OCI-LY3 (cell line): Measurements from ENCODE around the gene DGKG.

Experiments used
- H2AFZ ChIP-seq: fragments of 200-600, 300-600 bp; shearing (Covaris generic); 2 replicates; pipeline ENCODE4 v1.6.0; 2014; ENCODE audit warnings: antibody characterized with exemption, low read depth, low read length
- H3K27ac ChIP-seq: fragments of 200-600, 300-600 bp; sonication (generic); 2 replicates; pipeline ENCODE4 v1.5.1; 2014; ENCODE audit warnings: mild to moderate bottlenecking, low read length, moderate library complexity, mixed read lengths
- H3K27me3 ChIP-seq: fragments of 200-600, 300-600 bp; sonication (generic); 2 replicates; pipeline ENCODE4 v1.6.1; 2014; ENCODE audit warnings: low read depth, low read length, mixed read lengths
- H3K36me3 ChIP-seq: fragments of 200-600, 300-600 bp; sonication (generic); replicated peaks from 2 replicates; pipeline ENCODE3; 2014; ENCODE audit warnings: low read depth, low read length, mixed read lengths
- H3K4me1 ChIP-seq: fragments of 300-600, 200-600 bp; sonication (generic); 2 replicates; pipeline ENCODE4 v1.6.1; 2014; ENCODE audit warnings: low read length, mixed read lengths
- H3K4me2 ChIP-seq: fragments of 200-600, 300-600 bp; sonication (generic); 2 replicates; pipeline ENCODE4 v1.6.1; 2014; ENCODE audit warnings: low read length, mixed read lengths
- H3K4me3 ChIP-seq: fragments of 300-600, 200-600 bp; sonication (generic); 2 replicates; pipeline ENCODE4 v1.5.1; 2014; ENCODE audit warnings: antibody characterized with exemption, mild to moderate bottlenecking, low read length, moderate library complexity
- H3K79me2 ChIP-seq: fragments of 300-600, 200-600 bp; shearing (Covaris generic); 2 replicates; pipeline ENCODE4 v1.6.1; 2014; ENCODE audit warnings: mild to moderate bottlenecking, low read length, mixed read lengths
- H3K9ac ChIP-seq: fragments of 300-600, 200-600 bp; shearing (Covaris generic); 2 replicates; pipeline ENCODE4 v1.6.0; 2014; ENCODE audit warnings: mild to moderate bottlenecking, low read length, moderate library complexity
- H3K9me3 ChIP-seq: fragments of 200-600, 300-600 bp; shearing (Covaris generic); 2 replicates; pipeline ENCODE4 v1.6.1; 2014; ENCODE audit warnings: low read length, mixed read lengths; ENCODE audit not compliant: insufficient read depth
- H4K20me1 ChIP-seq: fragments of 200-600, 300-600 bp; sonication (generic); 2 replicates; pipeline ENCODE4 v1.6.1; 2016; ENCODE audit warnings: low read length, mixed read lengths; ENCODE audit not compliant: insufficient read depth
- CTCF ChIP-seq: fragments of 200-600, 300-600 bp; sonication (generic); IDR thresholded peaks from 2 replicates; pipeline ENCODE4 v1.5.1; 2014; ENCODE audit warnings: antibody characterized with exemption, low read length, low read depth
- EZH2phosphoT487 ChIP-seq: fragments of 200-600 bp; shearing (Covaris generic); IDR thresholded peaks from 2 replicates; pipeline ENCODE4 v1.6.1; 2018; ENCODE audit warnings: antibody characterized with exemption, mixed run types, low read depth

DGKG gene

GRCh38 chr3:186217820-186218164 is 144.2 kb downstream of the DGKG start:
- H2AFZ ChIP-seq, result no peak overlapping the region
- no peak overlapping the region for H3K27ac ChIP-seq
- no peaks in the 10 kb centered on the region for H3K36me3 ChIP-seq
- no peaks in the 10 kb centered on the region for H4K20me1 ChIP-seq
- H3K4me1 ChIP-seq, result peaks cover 48% of the 10 kb centered on the region
- peaks cover 50% of the 10 kb centered on the region for H3K27me3 ChIP-seq
- TF ChIP-seq CTCF (no peak), EZH2phosphoT487 (peak; percentile 55; the same call in 1 of the 2 replicates)
- H3K4me2 ChIP-seq, result peak overlapping the region; percentile 80
- no peaks in the 10 kb centered on the region for H3K79me2 ChIP-seq
- H3K9ac ChIP-seq, result no peak overlapping the region
- H3K9me3 ChIP-seq, result no peaks in the 10 kb centered on the region
- H3K4me3 ChIP-seq, result peak overlapping the region; percentile 37

DNA sequence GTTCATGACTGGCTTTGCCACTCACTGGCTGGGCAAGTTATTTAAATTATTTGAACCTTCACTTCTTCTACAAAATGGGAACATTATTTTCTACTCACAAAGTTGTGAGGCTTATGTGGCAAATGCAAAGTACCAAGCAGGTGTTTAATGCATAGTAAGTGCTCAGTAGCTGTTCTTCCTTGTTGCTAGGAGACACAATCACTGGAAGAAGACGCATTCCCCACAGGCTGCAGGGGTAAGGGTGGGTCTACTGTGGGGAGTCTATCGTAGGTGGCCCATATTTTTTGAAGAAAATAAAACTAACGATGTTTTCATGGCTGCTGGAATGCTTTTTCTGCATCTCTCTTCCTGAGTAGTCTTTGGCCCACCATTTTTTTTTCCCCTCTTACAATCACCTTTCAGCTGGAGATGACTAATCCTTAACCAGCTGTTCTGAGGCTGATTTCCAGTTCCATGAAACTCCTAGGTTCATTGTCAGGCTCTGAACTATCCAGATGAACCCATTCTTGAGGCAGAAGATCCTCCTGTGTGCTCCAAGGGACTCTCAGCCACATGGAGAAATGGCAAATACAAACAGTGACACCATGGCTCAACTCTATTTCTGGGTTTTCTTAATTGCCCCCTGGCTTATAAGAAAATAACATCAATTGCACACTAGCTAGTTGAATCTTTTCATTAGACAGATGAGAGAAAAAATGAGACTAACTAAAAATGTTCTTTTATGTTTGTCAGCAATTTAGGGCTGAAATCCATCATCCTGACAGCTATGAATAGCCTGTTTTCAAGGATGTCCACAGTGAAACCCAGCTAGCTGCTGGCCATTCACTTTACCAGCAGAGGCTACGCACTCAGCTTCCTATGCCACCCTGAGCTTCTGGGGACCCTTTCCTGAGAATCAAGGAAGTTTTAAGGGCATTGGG is 144.9 kb downstream of the DGKG start:
- Histone ChIP-seq H3K4me3 (peak overlapping the region; percentile 37), H3K4me2 (peak overlapping the region; percentile 80), H3K27ac (no peak overlapping the region), H3K79me2 (no peaks in the 10 kb centered on the region), H3K9ac (no peak overlapping the region), H3K27me3 (peaks cover 55% of the 10 kb centered on the region), H3K36me3 (no peaks in the 10 kb centered on the region), H3K4me1 (peaks cover 47% of the 10 kb centered on the region), H2AFZ (no peak overlapping the region), H3K9me3 (no peaks in the 10 kb centered on the region), H4K20me1 (no peaks in the 10 kb centered on the region)
- TF ChIP-seq EZH2phosphoT487 (no peak), CTCF (no peak)

DNA sequence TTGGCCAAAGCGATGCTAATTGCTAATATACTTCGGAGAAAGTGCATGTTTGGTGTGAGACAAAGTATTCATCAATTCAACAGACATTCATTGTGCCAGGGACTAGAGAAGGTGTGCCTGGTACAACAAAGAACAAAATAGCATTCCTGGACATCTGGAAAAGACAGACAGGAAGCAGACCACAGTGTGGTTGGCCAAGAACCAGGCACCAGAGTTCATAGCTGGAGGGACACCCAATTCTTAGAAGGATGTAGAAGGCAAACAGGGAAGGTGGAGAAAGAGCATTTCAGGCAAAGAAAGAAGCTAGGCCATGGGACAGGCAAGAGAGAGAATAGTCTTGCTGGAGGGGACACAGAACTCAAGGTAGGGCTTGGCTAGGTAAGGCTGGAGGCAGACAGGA is 147.4 kb downstream of the DGKG start:
- no peak for TF ChIP-seq CTCF
- no peak for TF ChIP-seq EZH2phosphoT487
- H3K9ac ChIP-seq, result no peak overlapping the region
- peaks cover 47% of the 10 kb centered on the region for H3K27me3 ChIP-seq
- H3K27ac ChIP-seq, result no peak overlapping the region
- H3K36me3 ChIP-seq, result no peaks in the 10 kb centered on the region
- no peaks in the 10 kb centered on the region for H3K9me3 ChIP-seq
- H2AFZ ChIP-seq, result no peak overlapping the region
- peaks cover 52% of the 10 kb centered on the region for H3K4me1 ChIP-seq
- H3K79me2 ChIP-seq, result no peaks in the 10 kb centered on the region
- no peaks in the 10 kb centered on the region for H4K20me1 ChIP-seq
- H3K4me2 ChIP-seq, result no peak overlapping the region
- no peak overlapping the region for H3K4me3 ChIP-seq

DNA sequence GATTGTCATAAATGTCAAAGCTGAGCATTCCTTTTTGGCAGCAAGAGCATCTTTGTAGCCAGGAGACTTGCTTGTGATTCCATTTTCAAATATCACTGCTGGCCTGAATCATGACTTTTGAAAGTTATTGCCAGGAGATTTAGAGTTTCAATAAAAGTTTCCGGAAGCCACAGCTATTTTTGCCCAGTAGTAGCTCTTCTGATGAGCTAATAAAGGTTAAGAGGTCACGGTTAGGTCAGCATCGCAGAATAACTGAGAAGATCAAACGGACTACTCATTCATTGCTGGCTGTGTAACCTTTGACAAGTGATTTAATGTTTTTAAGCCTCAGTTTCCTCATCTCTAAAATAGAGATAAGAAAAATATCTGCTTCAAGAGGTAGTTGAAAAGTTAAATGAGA is 148.1 kb downstream of the DGKG start:
- peaks cover 57% of the 10 kb centered on the region for H3K4me1 ChIP-seq
- H3K79me2 ChIP-seq, result no peaks in the 10 kb centered on the region
- no peaks in the 10 kb centered on the region for H3K36me3 ChIP-seq
- H2AFZ ChIP-seq, result no peak overlapping the region
- no peak for TF ChIP-seq EZH2phosphoT487
- TF ChIP-seq CTCF, result no peak
- H3K4me2 ChIP-seq, result no peak overlapping the region
- no peaks in the 10 kb centered on the region for H4K20me1 ChIP-seq
- peaks cover 42% of the 10 kb centered on the region for H3K27me3 ChIP-seq
- no peak overlapping the region for H3K9ac ChIP-seq
- H3K9me3 ChIP-seq, result no peaks in the 10 kb centered on the region
- H3K4me3 ChIP-seq, result no peak overlapping the region
- no peak overlapping the region for H3K27ac ChIP-seq
